ENCODE measurements around the gene FAM200A. TPM values are rescaled to one million over a fixed set of nuclear protein-coding genes. Genes with fewer than 3 reads are reported as not detected.

Gene FAM200A
- total and polyA plus RNA-seq, 2 of the 4 experiments (the other 2 are of a cell fraction) = 5.9 to 6.0 TPM

GRCh38 chr7:99499721-99500636 lies 51.9 kb downstream of the FAM200A start, which contains the start of gene ZNF394 (continued):
- TF ChIP-seq CTCF (conservative IDR thresholded peaks at IDR 0.05; ENCODE audit: low read depth, low read length) (no peak), MXI1 (IDR thresholded peaks at IDR 0.05; ENCODE audit: borderline replicate concordance, low read depth, low read length) (peak; percentile 45; the same call in 1 of the 2 replicates), MAFK (IDR thresholded peaks at IDR 0.05; ENCODE audit: low read depth, low read length) (no peak)

Measured in IMR-90 (cell line).